Effector CD4-positive, alpha-beta T cell (primary cell): Measurements from ENCODE around the gene MAN1C1.
A peak's percentile ranks its signal among the peaks of the same experiment; 100 is the strongest.

Experiments used
- DNase-seq: peaks from one replicate; pipeline ENCODE4 v3.0.0-alpha.2; 2020

The MAN1C1 gene

DNA sequence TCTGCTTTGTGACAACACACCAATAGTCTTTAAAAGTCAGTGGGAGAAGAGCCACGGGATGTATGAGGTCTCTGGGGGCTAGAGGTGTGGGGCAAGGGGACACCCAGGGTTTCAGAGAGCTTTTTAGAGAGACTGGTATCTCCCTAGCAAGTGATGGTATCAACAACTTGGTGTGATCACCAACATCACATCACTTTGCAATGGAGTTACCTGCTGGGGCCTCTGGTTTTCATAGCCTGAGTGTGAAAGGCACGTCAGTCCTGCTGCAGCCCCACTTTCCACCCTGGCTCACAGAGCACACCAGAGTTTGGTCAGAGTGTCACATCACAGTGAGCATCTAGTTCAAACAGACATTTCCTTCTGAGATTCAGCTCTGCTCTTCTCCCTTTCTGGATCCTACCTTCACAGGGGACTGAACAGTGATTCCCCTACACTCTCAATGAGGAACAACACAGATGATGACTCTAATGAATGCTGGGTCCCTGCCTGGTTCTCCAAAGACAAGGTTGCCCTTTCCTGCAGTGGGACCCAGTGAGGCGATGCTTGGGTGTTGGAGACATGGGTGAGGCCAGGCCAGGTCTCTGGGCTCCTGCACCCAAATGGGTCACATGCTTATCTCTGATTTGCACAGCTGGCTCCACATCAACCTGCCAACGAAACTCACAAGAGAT is 2.0 kb upstream of the MAN1C1 start:
- no peak for DNase-seq

- DNase-seq = no peak
These were observed 1.4 kb upstream of the MAN1C1 start for GRCh38 chr1:25615172-25615541.

- DNase-seq = no peak
These were observed 962 bp upstream of the MAN1C1 start for GRCh38 chr1:25615563-25616094.

DNA sequence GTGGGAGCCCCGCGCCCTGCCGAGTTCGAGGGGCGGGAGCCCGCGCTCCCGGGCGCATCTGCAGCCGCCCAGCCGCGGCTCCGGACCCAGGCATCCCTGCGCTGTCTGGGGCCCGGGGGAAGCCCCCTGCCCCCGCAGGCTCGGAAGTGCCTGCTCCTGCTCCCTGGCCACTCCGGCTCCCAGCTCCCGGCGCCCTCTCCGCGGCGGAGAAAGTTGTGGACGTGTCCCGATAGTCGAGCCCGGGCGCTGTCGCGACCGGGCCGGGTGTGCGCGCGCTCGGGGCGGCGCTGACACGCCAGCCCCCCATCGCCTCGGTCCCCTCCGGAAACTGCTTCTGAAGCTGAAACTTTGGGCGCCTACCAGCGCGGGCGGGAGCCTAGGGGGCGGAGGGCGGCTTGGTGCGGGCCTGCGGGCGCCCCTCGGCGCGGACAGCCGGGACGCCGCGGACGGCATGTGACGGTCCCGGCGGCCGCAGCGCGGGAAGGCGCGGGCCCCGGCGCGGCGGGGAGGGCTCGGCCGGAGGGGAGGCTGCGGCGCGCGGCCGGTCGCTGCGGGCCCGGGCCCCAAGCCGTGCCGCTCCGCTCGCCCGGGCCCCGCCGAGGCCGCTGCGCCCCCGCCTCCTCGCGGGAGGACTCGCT is 515 bp downstream of the MAN1C1 start:
- DNase-seq = peak; percentile 25

DNA sequence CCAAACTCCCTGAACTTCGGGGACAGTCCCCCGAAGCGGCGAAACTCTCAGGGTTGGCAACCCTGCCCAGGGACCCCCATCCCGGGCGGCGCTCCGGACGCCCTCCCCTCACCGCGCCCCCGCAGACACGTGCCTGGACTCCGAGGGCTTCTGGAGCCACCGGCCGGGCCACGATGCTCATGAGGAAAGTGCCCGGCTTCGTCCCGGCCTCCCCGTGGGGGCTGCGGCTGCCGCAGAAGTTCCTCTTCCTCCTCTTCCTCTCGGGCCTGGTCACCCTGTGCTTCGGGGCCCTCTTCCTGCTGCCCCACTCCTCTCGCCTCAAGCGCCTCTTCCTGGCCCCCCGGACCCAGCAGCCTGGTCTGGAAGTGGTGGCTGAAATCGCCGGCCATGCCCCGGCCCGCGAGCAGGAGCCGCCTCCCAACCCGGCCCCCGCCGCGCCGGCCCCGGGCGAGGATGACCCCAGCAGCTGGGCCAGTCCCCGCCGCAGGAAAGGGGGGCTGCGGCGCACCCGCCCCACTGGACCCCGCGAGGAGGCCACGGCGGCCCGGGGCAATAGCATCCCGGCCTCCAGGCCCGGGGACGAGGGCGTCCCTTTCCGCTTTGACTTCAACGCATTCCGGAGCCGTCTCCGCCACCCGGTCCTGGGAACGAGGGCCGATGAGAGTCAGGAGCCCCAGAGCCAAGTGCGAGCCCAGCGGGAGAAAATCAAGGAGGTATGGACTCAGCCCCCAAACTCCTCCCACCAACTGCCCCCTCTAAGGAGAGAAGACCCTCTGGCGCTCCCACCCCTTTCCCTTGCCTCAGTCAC is 1.2 kb downstream of the MAN1C1 start:
- no peak for DNase-seq

DNA sequence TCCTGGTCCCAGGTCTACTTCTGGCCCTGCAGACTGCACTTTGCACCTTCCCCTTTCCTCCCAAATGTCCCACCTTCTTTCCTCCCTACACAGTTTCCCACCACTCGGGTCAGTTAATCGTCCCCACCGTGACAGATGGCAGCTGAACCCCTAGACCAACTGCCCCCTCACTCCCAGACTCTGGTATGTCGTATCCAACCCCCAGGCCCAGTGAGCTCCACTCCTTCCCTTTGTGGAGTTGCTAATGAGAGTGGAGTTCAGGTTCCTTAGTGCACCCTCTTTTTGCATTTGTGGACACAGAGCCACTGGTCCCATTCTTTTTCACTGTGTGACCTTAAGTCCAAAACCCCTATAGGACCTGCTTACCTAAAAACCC is 1.8 kb downstream of the MAN1C1 start:
- no peak for DNase-seq

- peak; percentile 39 for DNase-seq
These were observed 2.7 kb downstream of the MAN1C1 start for GRCh38 chr1:25619101-25619890.

DNA sequence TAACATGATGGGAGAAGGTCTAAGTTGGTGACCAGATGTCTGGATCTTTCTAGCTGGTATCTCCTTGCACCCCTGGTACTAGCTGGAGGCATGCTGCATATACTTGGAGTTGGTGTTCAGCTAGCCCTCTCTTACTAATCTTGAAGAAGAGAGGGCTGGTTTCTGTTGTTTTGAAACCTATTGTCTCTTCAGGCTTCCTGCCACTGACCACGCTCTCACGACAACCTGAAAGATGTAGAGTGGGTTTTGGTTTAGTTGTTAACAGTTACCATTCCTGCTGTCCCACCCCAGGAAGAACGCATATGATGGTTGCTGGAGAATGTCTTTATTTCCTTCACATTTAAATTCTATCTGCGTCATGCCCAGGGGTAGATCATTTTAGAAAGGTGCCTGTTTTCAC is 3.6 kb downstream of the MAN1C1 start:
- no peak for DNase-seq

- DNase-seq = no peak
These were observed 4.2 kb downstream of the MAN1C1 start for GRCh38 chr1:25620701-25621350.

GRCh38 chr1:25621876-25622275 is 5.3 kb downstream of the MAN1C1 start:
- DNase-seq = no peak

GRCh38 chr1:25622531-25622930 is 5.9 kb downstream of the MAN1C1 start:
- peak; percentile 26 for DNase-seq

DNA sequence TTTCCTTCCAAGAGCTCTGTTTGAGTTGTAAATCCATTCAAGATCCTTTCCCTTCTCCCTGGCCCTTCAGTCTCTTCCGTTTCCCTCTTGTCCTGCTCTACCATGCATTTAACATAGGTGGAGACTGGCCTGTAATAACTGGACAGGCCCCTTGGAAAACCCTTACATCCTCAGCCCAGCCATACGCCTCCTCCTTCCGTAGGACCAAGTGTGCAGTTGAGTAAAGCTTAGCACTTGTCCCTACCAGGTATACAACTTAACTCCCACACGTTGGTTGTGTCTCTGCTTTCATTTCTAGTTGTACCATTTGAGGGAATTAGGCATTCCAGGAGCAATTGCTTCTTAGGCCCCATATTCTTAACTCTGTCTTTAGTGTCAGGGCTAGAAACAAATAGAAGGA is 6.4 kb downstream of the MAN1C1 start:
- no peak for DNase-seq

GRCh38 chr1:25623731-25624130 is 7.1 kb downstream of the MAN1C1 start:
- no peak for DNase-seq

GRCh38 chr1:25624156-25624555 is 7.6 kb downstream of the MAN1C1 start:
- no peak for DNase-seq

GRCh38 chr1:25624604-25625003 is 8.0 kb downstream of the MAN1C1 start:
- no peak for DNase-seq

DNA sequence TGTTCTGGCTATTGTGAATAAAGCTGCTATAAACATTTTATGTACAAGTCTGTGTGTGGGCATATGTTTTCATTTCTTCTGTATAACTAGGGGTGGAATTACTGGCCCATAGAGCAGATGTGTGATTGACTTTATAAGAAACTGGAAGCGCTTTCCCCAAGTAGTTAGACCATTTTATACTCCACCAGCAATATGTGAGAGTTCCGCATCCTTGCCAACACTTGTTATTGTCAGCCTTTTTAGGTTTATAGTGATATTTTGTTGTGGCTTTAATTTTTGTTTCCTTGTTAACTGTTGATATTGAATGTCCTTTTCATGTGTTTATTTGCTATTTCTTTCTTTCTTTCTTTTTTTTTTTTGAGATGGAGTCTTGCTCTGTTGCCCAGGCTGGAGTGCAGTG is 9.4 kb downstream of the MAN1C1 start:
- DNase-seq = no peak

- DNase-seq = no peak
These were observed 12.3 kb downstream of the MAN1C1 start for GRCh38 chr1:25628741-25629421.

DNA sequence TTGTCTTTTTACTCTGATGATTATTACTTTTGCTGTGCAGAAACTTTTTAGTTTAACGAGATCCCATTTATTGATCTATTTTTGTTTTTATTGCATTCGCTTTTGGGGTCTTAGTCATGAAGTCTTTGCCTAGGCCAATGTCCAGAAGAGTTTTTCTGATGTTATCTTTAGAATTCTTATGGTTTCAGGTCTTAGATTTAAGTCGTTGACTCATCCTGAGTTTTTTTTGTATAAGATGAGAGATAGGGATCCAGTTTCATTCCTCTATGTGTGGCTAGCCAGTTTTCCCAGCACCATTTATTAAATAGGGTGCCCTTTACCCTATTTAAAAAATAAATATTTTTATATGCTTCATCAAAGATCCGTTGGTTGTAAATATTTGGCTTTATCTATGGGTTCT is 13.2 kb downstream of the MAN1C1 start:
- DNase-seq = no peak

DNA sequence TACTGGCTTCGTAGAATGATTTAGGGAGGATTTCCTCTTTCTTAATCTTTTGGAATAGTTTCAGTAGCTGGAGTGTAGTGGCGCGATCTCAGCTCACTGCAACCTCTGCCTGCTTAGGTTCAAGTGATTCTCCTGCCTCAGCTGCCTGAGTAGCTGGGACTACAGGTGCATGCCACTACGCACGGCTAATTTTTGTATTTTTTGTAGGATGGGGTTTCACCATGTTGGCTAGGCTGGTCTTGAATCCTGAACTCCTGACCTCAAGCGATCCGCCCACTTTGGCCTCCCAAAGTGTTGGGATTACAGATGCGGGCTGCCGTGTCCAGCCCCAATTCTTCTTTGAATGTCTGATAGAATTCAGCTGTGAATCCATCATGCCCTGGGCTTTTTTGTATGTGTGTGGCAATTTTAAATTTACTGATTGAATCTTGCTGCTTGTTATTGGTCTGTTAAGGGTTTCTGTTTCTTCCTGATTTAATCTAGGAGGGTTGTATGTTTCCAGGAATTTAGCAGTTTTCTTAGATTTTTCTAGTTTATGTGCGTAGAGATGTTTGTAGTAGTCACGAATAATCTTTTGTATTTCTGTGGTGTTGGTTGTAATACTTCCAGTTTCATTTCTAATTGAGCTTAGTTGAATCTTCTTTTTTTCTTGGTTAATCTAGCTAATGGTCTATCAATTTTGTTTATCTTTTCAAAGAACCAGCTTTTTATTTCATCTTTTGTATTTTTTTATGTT is 15.3 kb downstream of the MAN1C1 start:
- DNase-seq = no peak

GRCh38 chr1:25634066-25634465 is 17.5 kb downstream of the MAN1C1 start:
- DNase-seq = no peak

DNA sequence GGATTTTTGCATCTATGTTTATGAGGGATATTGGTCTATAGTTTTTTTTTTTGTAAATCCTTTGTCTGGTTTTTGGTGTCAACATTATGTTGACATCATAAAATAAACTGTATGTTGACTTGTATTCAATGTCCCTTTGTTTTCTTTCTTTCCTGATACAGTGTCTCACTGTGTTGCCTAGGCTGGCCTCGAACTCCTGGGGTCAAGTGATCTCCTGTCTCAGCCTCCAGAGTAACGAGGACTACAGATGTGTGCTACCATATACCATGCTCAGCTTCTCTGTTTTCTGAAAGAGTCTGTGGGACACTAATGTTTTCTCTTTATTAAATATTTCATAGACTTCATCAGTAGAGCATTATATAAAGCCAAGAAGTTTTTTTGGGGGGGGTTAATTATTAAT is 18.3 kb downstream of the MAN1C1 start:
- DNase-seq = no peak
